Activated T-cell treated with anti-CD3 and anti-CD28 coated beads, Interleukin-2, amount 50 U/mL, for 24 hours (primary cell): ENCODE results near the gene LIN37.
A peak's percentile ranks its signal among the peaks of the same experiment; 100 is the strongest.

Experiments
- DNase-seq: peaks from one replicate; pipeline ENCODE4 v3.0.0-alpha.2; 2020
- H3K27ac Mint-ChIP-seq: 2 replicates; pipeline ENCODE4 v1.8.0; 2020; ENCODE audit warnings: mild to moderate bottlenecking, mixed read lengths
- H3K27me3 Mint-ChIP-seq: 2 replicates; pipeline ENCODE4 v1.8.0; 2020; ENCODE audit warnings: mixed read lengths
- H3K36me3 Mint-ChIP-seq: 2 replicates; pipeline ENCODE4 v1.8.0; 2020; ENCODE audit warnings: low read depth, mixed read lengths
- H3K4me1 Mint-ChIP-seq: 2 replicates; pipeline ENCODE4 v1.8.0; 2020; ENCODE audit warnings: low read depth, mixed read lengths
- H3K4me3 Mint-ChIP-seq: 2 replicates; pipeline ENCODE4 v1.8.0; 2020; ENCODE audit warnings: mild to moderate bottlenecking, moderate library complexity, mixed read lengths
- H3K9me3 Mint-ChIP-seq: 2 replicates; pipeline ENCODE4 v1.8.0; 2020; ENCODE audit warnings: mixed read lengths

LIN37 gene

GRCh38 chr19:35725216-35725861, 23.0 kb upstream of the LIN37 start:
- Mint-ChIP-seq H3K27me3 (no peaks in the 10 kb centered on the region), H3K4me1 (peaks cover 14% of the 10 kb centered on the region), H3K9me3 (no peaks in the 10 kb centered on the region), H3K4me3 (no peak overlapping the region), H3K36me3 (peaks cover 95% of the 10 kb centered on the region), H3K27ac (peak overlapping the region; percentile 76)
- no peak for DNase-seq

GRCh38 chr19:35727053-35727955, 21.1 kb upstream of the LIN37 start:
- Mint-ChIP-seq H3K27ac (peak overlapping the region; percentile 42), H3K4me1 (peaks cover 4% of the 10 kb centered on the region), H3K27me3 (no peaks in the 10 kb centered on the region), H3K36me3 (peaks cover 98% of the 10 kb centered on the region), H3K9me3 (no peaks in the 10 kb centered on the region), H3K4me3 (no peak overlapping the region)
- no peak for DNase-seq

GRCh38 chr19:35727956-35728706, 20.2 kb upstream of the LIN37 start:
- Mint-ChIP-seq H3K27ac (peak overlapping the region; percentile 70), H3K27me3 (no peaks in the 10 kb centered on the region), H3K36me3 (peaks cover 95% of the 10 kb centered on the region), H3K4me3 (no peak overlapping the region), H3K9me3 (no peaks in the 10 kb centered on the region), H3K4me1 (no peaks in the 10 kb centered on the region)
- no peak for DNase-seq

- Mint-ChIP-seq H3K27ac (peak overlapping the region; percentile 18), H3K4me3 (no peak overlapping the region), H3K4me1 (no peaks in the 10 kb centered on the region), H3K36me3 (peaks cover 96% of the 10 kb centered on the region), H3K27me3 (no peaks in the 10 kb centered on the region), H3K9me3 (no peaks in the 10 kb centered on the region)
- no peak for DNase-seq
Measured at GRCh38 chr19:35729021-35729420, 19.4 kb upstream of the LIN37 start.

- H3K27me3 Mint-ChIP-seq: no peaks in the 10 kb centered on the region
- no peak for DNase-seq
- peaks cover under 1% of the 10 kb centered on the region for H3K4me1 Mint-ChIP-seq
- H3K36me3 Mint-ChIP-seq: peaks cover 96% of the 10 kb centered on the region
- H3K4me3 Mint-ChIP-seq: no peak overlapping the region
- H3K9me3 Mint-ChIP-seq: no peaks in the 10 kb centered on the region
- H3K27ac Mint-ChIP-seq: peak overlapping the region; percentile 63
Measured at GRCh38 chr19:35729763-35730162, 18.6 kb upstream of the LIN37 start.

GRCh38 chr19:35730326-35730725, 18.1 kb upstream of the LIN37 start:
- Mint-ChIP-seq H3K4me3 (no peak overlapping the region), H3K36me3 (peaks cover 96% of the 10 kb centered on the region), H3K9me3 (no peaks in the 10 kb centered on the region), H3K27ac (peak overlapping the region; percentile 63), H3K27me3 (no peaks in the 10 kb centered on the region), H3K4me1 (peaks cover 2% of the 10 kb centered on the region)
- DNase-seq: no peak

- H3K27ac Mint-ChIP-seq: peak overlapping the region; percentile 38
- peaks cover 96% of the 10 kb centered on the region for H3K36me3 Mint-ChIP-seq
Measured at GRCh38 chr19:35731353-35731752, 17.0 kb upstream of the LIN37 start.

GRCh38 chr19:35731779-35732405, 16.5 kb upstream of the LIN37 start:
- Mint-ChIP-seq H3K27ac (peak overlapping the region; percentile 37), H3K4me3 (no peak overlapping the region), H3K36me3 (peaks cover 96% of the 10 kb centered on the region), H3K4me1 (peaks cover 8% of the 10 kb centered on the region), H3K9me3 (no peaks in the 10 kb centered on the region), H3K27me3 (no peaks in the 10 kb centered on the region)
- DNase-seq: no peak

More at GRCh38 chr19:35731353-35731752, 17.0 kb upstream of the LIN37 start:
- no peaks in the 10 kb centered on the region for H3K9me3 Mint-ChIP-seq
- no peaks in the 10 kb centered on the region for H3K27me3 Mint-ChIP-seq
- DNase-seq: no peak
- H3K4me1 Mint-ChIP-seq: peaks cover 5% of the 10 kb centered on the region
- no peak overlapping the region for H3K4me3 Mint-ChIP-seq

- H3K36me3 Mint-ChIP-seq: peaks cover 96% of the 10 kb centered on the region
- H3K9me3 Mint-ChIP-seq: no peaks in the 10 kb centered on the region
- H3K27ac Mint-ChIP-seq: no peak overlapping the region
- no peak for DNase-seq
- peaks cover 11% of the 10 kb centered on the region for H3K4me1 Mint-ChIP-seq
- no peak overlapping the region for H3K4me3 Mint-ChIP-seq
- H3K27me3 Mint-ChIP-seq: no peaks in the 10 kb centered on the region
Measured at GRCh38 chr19:35732540-35733179, 15.7 kb upstream of the LIN37 start.

- Mint-ChIP-seq H3K27ac (peak overlapping the region; percentile 77), H3K4me3 (no peak overlapping the region), H3K36me3 (peaks cover 96% of the 10 kb centered on the region), H3K4me1 (peaks cover 11% of the 10 kb centered on the region), H3K27me3 (no peaks in the 10 kb centered on the region), H3K9me3 (no peaks in the 10 kb centered on the region)
- no peak for DNase-seq
Measured at GRCh38 chr19:35733180-35734125, 14.9 kb upstream of the LIN37 start.

- no peaks in the 10 kb centered on the region for H3K9me3 Mint-ChIP-seq
- no peaks in the 10 kb centered on the region for H3K27me3 Mint-ChIP-seq
- no peak overlapping the region for H3K4me3 Mint-ChIP-seq
- H3K36me3 Mint-ChIP-seq: peaks cover 96% of the 10 kb centered on the region
- DNase-seq: no peak
- peaks cover 17% of the 10 kb centered on the region for H3K4me1 Mint-ChIP-seq
- H3K27ac Mint-ChIP-seq: peak overlapping the region; percentile 77
Measured at GRCh38 chr19:35734273-35734672, 14.1 kb upstream of the LIN37 start.

GRCh38 chr19:35734889-35735288, 13.5 kb upstream of the LIN37 start:
- DNase-seq: no peak
- Mint-ChIP-seq H3K36me3 (peaks cover 95% of the 10 kb centered on the region), H3K27ac (peak overlapping the region; percentile 77), H3K9me3 (no peaks in the 10 kb centered on the region), H3K27me3 (no peaks in the 10 kb centered on the region), H3K4me1 (peaks cover 23% of the 10 kb centered on the region), H3K4me3 (no peak overlapping the region)
